HG02885 (cell line): ENCODE results near the gene PRND.

Experiments
- ATAC-seq: cut with Tn5 transposase; IDR thresholded peaks from one replicate; pipeline ENCODE4 v1.9.1; 2021; ENCODE audit warnings: mild to moderate bottlenecking; ENCODE audit not compliant: unreplicated experiment, poor library complexity

PRND gene, protein sequence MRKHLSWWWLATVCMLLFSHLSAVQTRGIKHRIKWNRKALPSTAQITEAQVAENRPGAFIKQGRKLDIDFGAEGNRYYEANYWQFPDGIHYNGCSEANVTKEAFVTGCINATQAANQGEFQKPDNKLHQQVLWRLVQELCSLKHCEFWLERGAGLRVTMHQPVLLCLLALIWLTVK

DNA sequence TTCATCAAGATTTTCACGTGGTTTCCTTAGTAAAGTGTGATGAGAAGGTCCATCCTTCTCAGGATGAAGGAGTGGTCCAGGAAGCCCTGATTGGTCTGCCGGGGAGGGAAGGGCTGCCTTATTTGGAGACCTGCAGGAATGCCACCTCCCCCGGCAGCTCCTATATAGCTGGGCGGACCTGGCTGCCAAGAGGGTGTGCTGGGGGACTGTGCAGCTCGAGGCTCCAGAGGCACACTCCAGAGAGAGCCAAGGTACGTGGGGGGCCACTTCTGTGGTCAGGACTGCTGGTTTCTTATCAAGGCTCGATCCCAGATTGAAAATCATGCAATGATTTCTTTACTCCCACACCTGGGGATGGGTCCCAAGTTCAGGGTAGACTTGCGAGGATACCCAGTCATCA is at the start of gene PRND:
Gene PRND (plus strand): TSS at position 191 of the 400 bp plus-strand sequence. CDS start 2,643 bp downstream, outside the sequence.
- ATAC-seq, result no peak

DNA sequence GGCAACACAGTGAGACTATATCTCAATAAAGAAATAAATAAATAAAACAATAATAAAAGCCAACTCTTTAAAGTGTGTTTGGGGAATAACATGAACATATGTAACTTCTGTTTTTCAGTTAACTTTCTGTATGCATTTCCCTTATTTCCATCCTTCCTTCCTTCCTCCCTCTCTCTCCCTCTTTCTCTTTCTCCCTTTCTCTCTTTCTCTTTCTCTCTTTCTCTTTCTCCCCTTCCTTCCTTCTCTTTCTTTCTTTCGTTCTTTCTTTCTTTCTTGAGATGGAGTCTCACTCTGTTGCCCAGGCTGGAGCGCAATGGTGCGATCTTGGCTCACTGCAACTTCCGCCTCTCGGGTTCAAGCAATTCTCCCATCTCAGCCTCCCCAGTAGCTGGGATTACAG is 48.8 kb upstream of the PRND start:
- no peak for ATAC-seq

DNA sequence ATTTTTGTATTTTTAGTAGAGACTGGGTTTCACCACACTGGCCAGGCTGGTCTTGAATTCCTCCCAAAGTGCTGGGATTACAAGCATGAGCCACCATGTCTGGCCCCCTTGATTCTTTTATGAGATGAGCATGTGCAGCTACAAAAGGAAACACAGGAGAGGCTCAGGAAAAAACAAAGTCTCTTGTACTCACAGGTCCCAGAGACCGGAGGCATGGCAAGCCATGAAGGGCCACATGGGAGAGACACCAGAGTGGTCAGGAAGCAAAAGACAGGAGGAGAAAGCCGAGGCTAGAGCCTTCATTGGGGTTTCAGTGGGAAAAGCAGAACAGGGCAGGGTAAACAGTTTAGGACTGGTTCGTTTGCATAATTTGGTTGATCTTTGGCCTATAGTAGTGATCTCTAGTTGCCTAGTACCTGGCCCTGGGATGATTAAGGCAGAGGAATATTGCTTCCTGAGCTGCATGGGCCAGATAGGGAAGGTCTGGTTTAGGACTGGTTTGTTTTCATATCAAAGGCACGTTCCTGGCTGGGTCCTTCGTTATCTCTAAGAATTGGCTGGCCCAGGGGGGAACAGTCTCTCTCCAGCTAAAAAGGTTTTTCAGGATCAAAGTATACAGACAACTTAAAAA is 48.2 kb upstream of the PRND start:
- ATAC-seq, result no peak

DNA sequence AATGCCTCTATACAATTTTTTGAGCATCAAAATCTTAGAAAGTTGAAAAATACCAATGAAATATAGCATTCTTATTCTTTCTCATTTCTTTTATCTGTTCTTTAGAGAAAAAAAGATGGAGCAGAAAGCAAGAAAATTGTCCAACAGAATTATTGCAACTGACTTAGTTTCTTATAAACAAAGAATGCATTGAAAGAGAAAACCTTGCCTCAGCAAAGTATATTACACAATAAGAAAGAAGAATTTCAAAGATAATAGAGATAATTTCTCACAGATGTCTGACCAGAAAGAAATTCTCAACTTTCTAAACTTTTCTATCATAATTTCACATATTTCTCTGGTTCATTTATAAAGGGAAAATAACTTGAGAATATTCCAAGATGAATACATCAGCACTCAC is 47.0 kb upstream of the PRND start:
- no peak for ATAC-seq

DNA sequence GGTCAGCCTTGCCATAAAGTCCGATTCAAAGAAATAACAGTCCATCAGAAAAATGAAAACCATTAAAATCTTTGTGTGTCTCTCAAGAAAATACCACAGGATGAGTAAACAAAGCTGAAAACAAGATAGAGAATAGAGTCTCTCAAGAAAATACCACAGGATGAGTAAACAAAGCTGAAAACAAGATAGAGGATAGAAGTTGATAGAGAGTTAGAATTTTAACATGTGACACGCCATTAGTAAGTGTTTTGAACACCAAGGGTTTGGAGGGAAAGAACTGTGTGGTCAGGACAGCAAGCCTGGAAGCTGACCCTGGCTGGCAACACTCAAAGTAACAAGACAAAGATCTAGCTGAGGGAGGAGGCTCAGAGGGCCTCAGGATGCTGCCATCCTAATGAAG is 43.9 kb upstream of the PRND start:
- ATAC-seq, result no peak

DNA sequence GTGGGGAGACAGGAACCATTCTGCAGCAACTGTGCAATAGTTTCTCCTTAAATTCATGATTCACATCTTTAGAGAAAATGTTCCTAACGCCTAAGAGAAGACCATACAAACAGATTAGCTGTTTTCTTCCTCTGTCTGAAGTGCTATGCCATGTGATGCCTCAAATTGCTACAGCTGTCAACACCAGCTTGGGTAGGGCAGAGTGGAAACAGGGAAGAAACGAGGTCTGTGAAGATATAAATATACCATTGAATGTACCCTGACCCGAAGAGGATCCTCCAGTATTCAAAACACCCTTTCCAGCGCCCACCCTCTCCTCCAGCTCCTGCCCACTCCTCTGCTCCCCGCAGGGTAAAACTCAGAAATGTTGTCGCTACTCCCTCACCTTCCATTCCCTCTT is 40.3 kb upstream of the PRND start:
- ATAC-seq, result no peak

DNA sequence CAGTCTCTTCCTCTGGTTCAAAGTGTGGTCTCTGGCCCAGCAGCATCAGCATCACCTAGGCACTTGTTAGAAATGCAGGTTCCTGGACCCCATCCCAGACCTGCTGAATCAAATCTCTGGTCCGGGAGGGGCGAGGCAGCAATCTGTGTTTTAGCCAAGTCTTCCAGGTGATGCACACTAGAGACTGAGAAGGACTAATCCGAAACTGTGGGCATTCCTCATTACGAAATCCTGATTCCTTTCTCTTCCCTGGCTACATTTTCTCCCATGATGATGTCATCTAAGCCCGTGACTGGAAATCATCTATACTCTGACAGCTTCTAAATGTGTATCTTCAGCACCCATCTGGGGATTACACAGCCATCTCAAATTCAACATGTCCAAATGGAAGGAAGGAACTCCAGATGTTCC is 39.7 kb upstream of the PRND start:
- no peak for ATAC-seq

DNA sequence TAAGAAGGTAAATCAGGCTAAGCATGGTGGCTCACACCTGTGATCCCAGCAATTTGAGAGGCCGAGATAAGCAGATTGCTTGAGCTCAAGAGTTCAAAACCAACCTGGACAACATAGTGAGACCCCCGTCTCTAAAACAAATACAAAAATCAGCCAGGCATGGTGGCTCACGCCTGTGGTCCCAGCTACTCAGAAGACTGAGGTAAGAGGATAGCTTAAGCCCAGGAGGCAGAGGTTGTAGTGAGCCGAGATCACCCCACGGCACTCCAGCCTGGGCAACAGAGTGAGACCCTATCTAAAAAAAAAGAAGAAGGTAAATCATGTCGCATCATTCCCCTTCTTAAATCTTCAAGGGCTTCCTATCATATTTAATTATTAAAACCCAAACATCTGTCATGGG is 39.0 kb upstream of the PRND start:
- no peak for ATAC-seq

DNA sequence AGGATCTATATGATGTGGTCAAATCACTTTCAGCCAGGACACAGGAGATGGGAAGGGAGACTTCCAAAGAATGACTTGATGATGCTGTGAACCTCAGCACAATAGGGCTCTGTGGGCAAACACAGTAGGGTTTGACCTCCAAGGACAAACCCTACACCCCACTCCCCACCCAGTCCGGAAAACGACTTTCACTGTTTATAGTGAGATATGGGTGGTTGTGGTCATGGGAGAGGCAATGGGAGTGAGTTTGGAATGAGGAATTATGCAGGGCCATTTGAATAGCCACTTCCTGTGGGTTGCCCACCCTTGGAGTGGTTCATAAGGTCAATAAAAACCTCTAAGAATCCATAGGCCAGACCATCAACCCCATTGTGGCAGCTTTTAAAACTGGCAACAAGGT is 38.4 kb upstream of the PRND start:
- ATAC-seq, result no peak

DNA sequence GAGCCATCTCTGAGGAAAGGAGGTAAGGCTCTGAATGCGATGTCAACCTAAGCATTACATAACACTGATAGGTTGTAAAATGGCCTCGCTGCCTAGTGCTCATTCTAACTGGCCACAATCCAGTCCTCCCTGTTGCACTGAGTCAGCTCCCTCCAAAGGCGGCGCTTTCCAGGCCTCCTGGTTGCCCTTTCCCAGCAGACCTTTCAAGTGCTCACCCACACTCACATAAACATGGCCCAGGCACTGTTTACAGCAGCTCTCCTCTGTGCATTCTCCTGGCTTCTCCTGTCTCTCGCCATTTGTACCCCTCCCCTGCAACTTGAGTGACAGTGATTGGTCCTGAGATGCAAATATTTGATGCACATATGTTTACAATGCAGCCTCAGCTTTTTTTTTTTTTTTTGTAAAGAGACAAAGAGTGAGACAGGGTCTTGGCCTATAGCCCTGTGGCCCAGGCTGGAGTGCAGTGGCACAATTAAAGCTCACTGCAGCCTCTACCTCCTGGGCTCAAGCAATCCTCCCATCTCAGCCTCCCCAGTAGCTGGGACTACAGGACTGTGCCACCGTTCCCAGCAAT is 36.8 kb upstream of the PRND start:
- no peak for ATAC-seq

DNA sequence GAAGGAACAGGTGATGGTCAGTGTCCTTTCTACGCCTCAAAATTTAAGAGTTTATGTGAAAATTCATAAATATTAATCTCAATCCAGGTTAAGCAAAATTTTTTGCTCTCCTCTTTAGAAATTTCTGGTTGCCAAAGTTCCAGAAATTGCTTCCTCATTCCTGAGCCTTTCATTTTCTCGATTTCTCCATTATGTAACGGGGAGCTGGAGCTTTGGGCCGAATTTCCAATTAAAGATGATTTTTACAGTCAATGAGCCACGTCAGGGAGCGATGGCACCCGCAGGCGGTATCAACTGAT is 35.8 kb upstream of the PRND start:
- no peak for ATAC-seq

DNA sequence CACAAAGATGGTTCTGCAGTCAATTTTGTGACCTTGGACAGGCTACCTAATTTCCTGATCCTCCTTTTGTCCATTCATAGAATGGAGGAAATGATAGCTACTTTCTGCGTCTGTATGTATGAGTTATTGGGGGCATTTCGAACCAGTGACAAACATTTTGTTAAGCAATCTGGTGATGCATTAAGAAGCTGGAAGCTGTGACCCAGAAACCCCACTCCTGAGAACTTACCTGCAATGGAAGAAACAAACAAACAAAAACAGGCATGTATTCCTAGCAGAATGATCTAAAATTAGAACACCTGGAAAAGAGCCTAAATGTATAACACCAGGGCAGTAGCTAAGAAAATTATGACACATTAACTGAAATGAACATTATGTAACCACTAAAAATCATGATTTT is 33.4 kb upstream of the PRND start:
- ATAC-seq, result no peak

DNA sequence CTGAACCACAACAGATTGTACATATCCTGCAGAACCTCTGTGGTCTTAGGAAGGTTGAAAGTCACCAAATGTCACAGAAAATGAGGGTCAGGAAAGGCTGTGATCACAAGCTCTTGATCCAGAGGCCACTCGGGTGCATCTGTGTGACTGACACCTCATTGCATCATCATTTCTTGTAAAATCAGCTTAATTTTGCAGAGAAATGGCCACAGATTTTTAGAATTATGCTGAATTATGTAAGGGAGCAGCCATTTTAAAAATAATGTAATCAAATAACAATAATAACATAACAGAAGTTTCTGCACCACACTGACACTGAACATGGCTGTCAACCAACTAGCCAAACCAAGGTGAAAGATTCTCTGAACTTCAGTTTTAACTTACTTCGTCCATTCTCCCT is 32.5 kb upstream of the PRND start:
- no peak for ATAC-seq

DNA sequence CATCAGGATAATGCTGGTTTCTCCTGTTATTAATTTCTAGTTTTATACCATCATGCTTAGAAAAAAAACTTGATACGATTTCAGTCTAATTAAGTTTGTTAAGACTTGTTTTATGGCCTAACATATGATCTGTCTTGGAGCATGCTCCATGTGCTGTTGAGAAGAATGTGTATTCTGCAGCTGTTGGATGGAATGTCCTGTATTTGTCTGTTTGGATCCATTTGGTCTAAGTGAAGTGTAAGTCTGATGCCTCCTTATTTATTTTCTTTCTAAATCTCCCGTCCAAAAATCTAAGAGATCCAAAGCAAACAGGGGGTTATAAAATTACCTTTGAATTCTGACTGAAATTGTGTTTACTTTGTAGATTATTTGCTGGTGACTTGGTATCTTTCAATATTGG is 30.0 kb upstream of the PRND start:
- no peak for ATAC-seq

DNA sequence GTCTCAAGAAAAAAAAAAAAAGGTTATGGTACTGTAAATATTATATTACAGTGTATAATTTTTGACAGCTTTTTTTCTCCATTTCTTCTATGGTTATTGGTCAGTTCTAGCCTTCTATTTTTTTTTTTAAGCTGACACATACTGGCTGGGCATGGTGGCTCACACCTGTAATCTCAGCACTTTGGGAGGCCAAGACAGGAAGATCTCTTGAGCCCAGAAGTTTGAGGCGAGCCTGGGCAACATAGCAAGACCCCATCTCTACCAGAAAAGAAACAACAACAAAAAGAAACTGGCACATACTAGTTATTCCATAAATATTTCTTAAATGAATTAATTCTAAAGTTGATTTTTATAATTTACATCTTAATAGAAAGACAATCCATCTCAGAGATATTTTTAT is 27.6 kb upstream of the PRND start:
- no peak for ATAC-seq

DNA sequence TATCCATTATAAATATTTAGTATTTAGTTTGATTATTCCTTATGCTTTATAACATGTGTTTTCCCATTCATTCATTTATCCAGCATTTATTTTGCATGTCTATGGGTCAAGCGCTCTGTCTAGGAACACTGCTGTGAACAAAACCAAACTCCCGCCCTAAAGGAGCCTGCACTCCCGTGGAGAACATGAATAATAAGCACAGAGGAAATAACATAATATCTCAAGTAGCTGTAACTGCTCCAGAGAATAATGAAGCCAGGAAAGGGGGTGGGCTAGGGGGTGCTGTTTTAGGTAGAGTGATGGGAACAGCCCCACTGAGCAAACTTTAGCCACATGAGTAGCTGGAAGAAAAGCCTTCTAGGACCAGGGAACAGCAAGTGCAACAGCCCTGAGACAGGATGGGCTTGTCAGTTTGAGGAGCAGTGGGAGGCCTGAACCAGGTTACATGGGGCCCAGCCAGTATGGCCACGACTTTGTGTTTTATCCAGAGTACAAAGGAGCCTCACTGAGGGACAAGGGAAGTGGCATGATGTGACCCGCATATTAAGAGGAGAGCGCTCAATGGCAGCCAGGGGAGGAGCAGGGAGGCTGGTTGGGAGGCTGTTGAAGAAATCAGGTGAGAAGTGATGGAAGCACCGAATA is 24.4 kb upstream of the PRND start:
- no peak for ATAC-seq

DNA sequence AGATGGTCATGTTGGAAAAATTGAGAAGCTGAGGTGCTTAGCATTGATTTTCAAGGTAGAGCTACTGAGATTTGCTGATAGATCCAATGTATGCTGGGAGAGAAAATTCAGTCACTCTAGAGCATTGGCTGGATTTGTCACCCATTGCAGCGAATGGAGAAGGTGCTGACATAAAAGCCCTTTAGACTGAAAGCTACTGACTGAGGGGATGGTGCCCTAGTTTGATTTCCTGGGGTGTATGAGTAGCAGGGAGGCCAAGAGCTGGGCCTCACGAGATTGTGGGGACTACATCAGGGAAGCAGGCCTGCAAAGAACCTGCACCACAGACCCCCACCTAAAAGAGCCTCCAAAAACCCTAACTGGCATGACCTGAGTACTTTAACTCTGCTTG is 23.9 kb upstream of the PRND start:
- ATAC-seq, result no peak

DNA sequence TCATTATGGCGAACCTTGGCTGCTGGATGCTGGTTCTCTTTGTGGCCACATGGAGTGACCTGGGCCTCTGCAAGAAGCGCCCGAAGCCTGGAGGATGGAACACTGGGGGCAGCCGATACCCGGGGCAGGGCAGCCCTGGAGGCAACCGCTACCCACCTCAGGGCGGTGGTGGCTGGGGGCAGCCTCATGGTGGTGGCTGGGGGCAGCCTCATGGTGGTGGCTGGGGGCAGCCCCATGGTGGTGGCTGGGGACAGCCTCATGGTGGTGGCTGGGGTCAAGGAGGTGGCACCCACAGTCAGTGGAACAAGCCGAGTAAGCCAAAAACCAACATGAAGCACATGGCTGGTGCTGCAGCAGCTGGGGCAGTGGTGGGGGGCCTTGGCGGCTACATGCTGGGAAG is 22.5 kb upstream of the PRND start:
- ATAC-seq, result no peak

DNA sequence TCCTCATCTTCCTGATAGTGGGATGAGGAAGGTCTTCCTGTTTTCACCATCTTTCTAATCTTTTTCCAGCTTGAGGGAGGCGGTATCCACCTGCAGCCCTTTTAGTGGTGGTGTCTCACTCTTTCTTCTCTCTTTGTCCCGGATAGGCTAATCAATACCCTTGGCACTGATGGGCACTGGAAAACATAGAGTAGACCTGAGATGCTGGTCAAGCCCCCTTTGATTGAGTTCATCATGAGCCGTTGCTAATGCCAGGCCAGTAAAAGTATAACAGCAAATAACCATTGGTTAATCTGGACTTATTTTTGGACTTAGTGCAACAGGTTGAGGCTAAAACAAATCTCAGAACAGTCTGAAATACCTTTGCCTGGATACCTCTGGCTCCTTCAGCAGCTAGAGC is 21.8 kb upstream of the PRND start:
- ATAC-seq, result no peak

DNA sequence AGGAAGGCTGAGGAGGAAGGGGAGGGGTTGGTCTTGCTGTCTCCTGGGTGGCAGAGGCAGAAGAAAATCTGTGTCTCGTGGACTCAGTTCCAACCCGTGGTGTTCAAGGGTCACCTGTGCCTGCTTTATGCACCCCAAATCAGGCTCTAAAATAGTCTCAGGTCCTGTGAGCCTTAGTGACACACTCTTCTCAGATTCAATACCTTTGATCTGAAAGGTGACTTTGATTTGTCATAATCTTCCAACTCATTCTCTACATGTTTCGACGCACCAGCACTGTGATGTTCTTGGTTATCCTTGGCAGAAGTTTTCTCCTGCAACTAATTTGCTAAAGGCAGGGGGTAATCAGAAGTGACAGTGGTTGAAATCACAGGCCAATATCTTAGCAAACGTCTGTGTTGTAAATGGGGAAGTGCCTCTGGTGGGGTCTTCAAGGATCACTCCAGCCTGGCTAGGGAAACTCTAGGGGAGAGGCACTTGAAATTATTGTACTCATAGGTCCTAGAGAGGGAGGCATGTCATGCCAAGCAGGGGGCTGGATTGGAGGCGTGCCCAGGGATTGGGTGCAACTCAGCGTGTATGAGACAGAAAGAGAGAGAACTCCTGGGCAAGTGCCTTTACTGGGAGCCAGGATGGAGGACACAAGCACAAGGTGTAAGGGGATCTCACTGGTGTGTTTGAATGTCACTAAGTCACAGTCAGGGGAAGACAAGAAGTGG is 19.0 kb upstream of the PRND start:
- no peak for ATAC-seq

DNA sequence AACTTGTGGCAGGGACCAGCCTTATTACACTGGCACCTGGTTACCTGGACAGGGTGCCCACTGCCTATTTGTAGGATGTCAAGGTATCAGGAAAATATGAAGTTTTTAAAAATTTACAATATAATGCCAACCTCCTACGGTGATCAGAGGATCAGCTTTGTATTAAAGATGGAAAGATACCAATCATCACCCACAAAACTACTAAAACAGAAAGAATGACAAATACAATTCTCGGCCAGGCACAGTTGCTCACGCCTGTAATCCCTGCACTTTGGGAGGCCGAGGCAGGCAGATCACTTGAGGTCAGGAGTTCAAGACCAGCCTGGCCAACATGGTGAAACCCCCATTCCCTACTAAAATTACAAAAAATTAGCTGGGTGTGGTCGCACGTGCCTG is 18.4 kb upstream of the PRND start:
- ATAC-seq, result no peak
